HEK293 (cell line): ENCODE measurements around the gene PDGFB.
A peak's percentile ranks its signal among the peaks of the same experiment; 100 is the strongest.

ENCODE experiments used
- CTCF ChIA-PET: fragments of 350-600 bp; formaldehyde crosslinking; extraction: SDS; loops from one replicate; lab custom pipeline; 2021; ENCODE audit warnings: antibody characterized with exemption; lab: Yijun Ruan, JAX
- POLR2A ChIA-PET: fragments of 300-600 bp; formaldehyde crosslinking; extraction: SDS; loops from one replicate; lab custom pipeline; 2020; ENCODE audit warnings: antibody characterized with exemption, inconsistent platforms; lab: Yijun Ruan, JAX
- H3K27ac ChIP-seq: fragments of 200-500 bp; sonication (Bioruptor generic); 2 replicates; pipeline ENCODE4 v1.5.1; 2014; ENCODE audit warnings: low read depth, low read length, control low read depth, inconsistent platforms; ENCODE audit errors: extremely low read depth
- H3K36me3 ChIP-seq, 2 experiments: fragments of 200-500 bp in 1 of 2; sonication (Bioruptor generic) in 1 of 2; 1 replicate in 1 of 2; 2 replicates in 1 of 2; pipeline ENCODE4 v1.5.1; 2014 to 2017; ENCODE audit warnings: inconsistent platforms in 2 of 2, low read length in 2 of 2; ENCODE audit not compliant: control insufficient read depth in 2 of 2, insufficient read depth in 1 of 2
- H3K4me1 ChIP-seq: fragments of 200-500 bp; sonication (Bioruptor generic); 2 replicates; pipeline ENCODE4 v1.5.1; 2014; ENCODE audit warnings: mild to moderate bottlenecking, low read length, inconsistent platforms; ENCODE audit not compliant: control insufficient read depth, insufficient read depth
- H3K4me3 ChIP-seq: 2 replicates; pipeline ENCODE4 v1.5.1; 2011; ENCODE audit warnings: low read depth, mild to moderate bottlenecking, control low read depth, low read length, moderate library complexity
- H3K9me3 ChIP-seq: fragments of 200-500 bp; sonication (Bioruptor generic); 2 replicates; pipeline ENCODE4 v1.5.1; 2014; ENCODE audit warnings: low read depth, low read length, inconsistent platforms; ENCODE audit not compliant: control insufficient read depth, insufficient read depth
- INSM2 ChIP-seq: fragments of 450-650 bp; formaldehyde crosslinking; IDR thresholded peaks from 2 replicates; pipeline ENCODE4 v1.5.1; 2016; ENCODE audit warnings: missing biosample characterization, missing genetic modification characterization
- OSR2 ChIP-seq: fragments of 450-650 bp; formaldehyde crosslinking; IDR thresholded peaks from 2 replicates; pipeline ENCODE4 v1.5.1; 2016; ENCODE audit warnings: missing biosample characterization, missing genetic modification characterization
- PRDM2 ChIP-seq: fragments of 450-650 bp; formaldehyde crosslinking; IDR thresholded peaks from 2 replicates; pipeline ENCODE4 v1.5.1; 2016; ENCODE audit warnings: missing biosample characterization, missing genetic modification characterization, borderline replicate concordance
- SP7 ChIP-seq: fragments of 450-650 bp; formaldehyde crosslinking; IDR thresholded peaks from 2 replicates; pipeline ENCODE4 v1.5.1; 2016; ENCODE audit warnings: missing biosample characterization, missing genetic modification characterization
- YY2 ChIP-seq: fragments of 450-650 bp; formaldehyde crosslinking; IDR thresholded peaks from 2 replicates; pipeline ENCODE4 v1.5.1; 2016; ENCODE audit warnings: missing biosample characterization, missing genetic modification characterization
- ZBTB21 ChIP-seq: fragments of 450-650 bp; formaldehyde crosslinking; IDR thresholded peaks from 2 replicates; pipeline ENCODE4 v1.5.1; 2017; ENCODE audit warnings: missing biosample characterization, missing genetic modification characterization
- ZBTB8A ChIP-seq: fragments of 450-650 bp; formaldehyde crosslinking; IDR thresholded peaks from 2 replicates; pipeline ENCODE4 v1.5.1; 2016; ENCODE audit warnings: missing biosample characterization, missing genetic modification characterization
- ZFP3 ChIP-seq: fragments of 450-650 bp; formaldehyde crosslinking; IDR thresholded peaks from 2 replicates; pipeline ENCODE4 v1.5.1; 2016; ENCODE audit warnings: low read depth, missing biosample characterization, missing genetic modification characterization
- ZNF10 ChIP-seq: fragments of 450-650 bp; formaldehyde crosslinking; IDR thresholded peaks from 2 replicates; pipeline ENCODE4 v1.5.1; 2017; ENCODE audit warnings: missing biosample characterization, missing genetic modification characterization
- ZNF132 ChIP-seq: fragments of 450-650 bp; formaldehyde crosslinking; IDR thresholded peaks from 2 replicates; pipeline ENCODE4 v1.5.1; 2017; ENCODE audit warnings: missing biosample characterization, missing genetic modification characterization, borderline replicate concordance
- ZNF174 ChIP-seq: fragments of 450-650 bp; formaldehyde crosslinking; IDR thresholded peaks from 2 replicates; pipeline ENCODE4 v1.5.0; 2017; ENCODE audit warnings: missing biosample characterization, mild to moderate bottlenecking, missing genetic modification characterization
- ZNF266 ChIP-seq: fragments of 450-650 bp; formaldehyde crosslinking; IDR thresholded peaks from 2 replicates; pipeline ENCODE4 v1.5.1; 2016; ENCODE audit warnings: missing biosample characterization, missing genetic modification characterization, low read depth
- ZNF335 ChIP-seq: fragments of 450-650 bp; formaldehyde crosslinking; conservative IDR thresholded peaks from 2 replicates; pipeline ENCODE4 v1.5.1; 2016; ENCODE audit warnings: missing biosample characterization, missing genetic modification characterization
- ZNF354C ChIP-seq: fragments of 450-650 bp; formaldehyde crosslinking; IDR thresholded peaks from 2 replicates; pipeline ENCODE4 v1.5.1; 2016; ENCODE audit warnings: missing biosample characterization, missing genetic modification characterization, low read depth, borderline replicate concordance
- ZNF366 ChIP-seq: fragments of 450-650 bp; formaldehyde crosslinking; conservative IDR thresholded peaks from 2 replicates; pipeline ENCODE4 v1.5.1; 2016; ENCODE audit warnings: missing biosample characterization, missing genetic modification characterization
- ZNF518A ChIP-seq: fragments of 450-650 bp; formaldehyde crosslinking; conservative IDR thresholded peaks from 2 replicates; pipeline ENCODE4 v1.5.1; 2016; ENCODE audit warnings: low read depth, missing biosample characterization, missing genetic modification characterization
- ZNF585B ChIP-seq: fragments of 450-650 bp; formaldehyde crosslinking; IDR thresholded peaks from 2 replicates; pipeline ENCODE4 v1.5.1; 2016; ENCODE audit warnings: missing biosample characterization, missing genetic modification characterization
- ZNF629 ChIP-seq: fragments of 450-650 bp; formaldehyde crosslinking; IDR thresholded peaks from 2 replicates; pipeline ENCODE4 v1.5.1; 2017; ENCODE audit warnings: missing biosample characterization, missing genetic modification characterization
- ZSCAN16 ChIP-seq: fragments of 450-650 bp; formaldehyde crosslinking; IDR thresholded peaks from 2 replicates; pipeline ENCODE4 v1.5.1; 2016; ENCODE audit warnings: missing biosample characterization, missing genetic modification characterization
- TF ChIP-seq, protein P1 (sequence below): fragments of 450-650 bp; formaldehyde crosslinking; IDR thresholded peaks from 2 replicates; pipeline ENCODE4 v1.5.1; 2016; ENCODE audit warnings: missing biosample characterization, missing genetic modification characterization

Gene PDGFB

DNA sequence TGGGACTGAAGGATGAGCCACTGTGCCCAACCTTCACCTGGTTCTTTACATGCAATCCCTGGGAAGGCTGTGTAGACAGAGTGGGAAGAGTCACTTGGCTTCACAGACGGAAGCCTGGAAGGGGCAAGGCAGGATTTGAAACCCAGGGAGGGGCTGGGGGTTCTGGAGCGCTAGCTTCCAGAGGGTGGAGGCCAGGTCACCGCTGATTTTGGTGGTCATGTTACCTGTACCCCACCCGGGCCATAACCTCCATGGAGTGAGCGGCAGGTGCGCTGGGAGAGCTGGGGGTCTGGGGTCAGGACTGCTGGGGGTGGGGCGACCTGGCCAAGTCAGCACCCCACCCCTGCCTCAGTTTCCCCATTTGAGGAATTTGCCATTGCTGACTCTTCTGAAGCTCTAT, 38.3 kb downstream of the PDGFB start:
- Histone ChIP-seq H3K36me3 (no peaks in the 10 kb centered on the region), H3K27ac (no peak overlapping the region), H3K4me3 (no peak overlapping the region), H3K9me3 (no peaks in the 10 kb centered on the region), H3K4me1 (no peaks in the 10 kb centered on the region)
- POLR2A ChIA-PET, result interaction anchor here (0.6 to 2.3 kb wide), 6 partner anchors 9 to 113 kb away, joined by 3 to 8 read pairs (median 6); partner anchors contain the start of gene RPL3
- TF ChIP-seq ZFP3, result no peak
- no peak for TF ChIP-seq ZNF585B
- TF ChIP-seq ZNF132 (tag by site-specific recombination), result no peak
- TF ChIP-seq ZNF518A (tag by site-specific recombination), result no peak
- TF ChIP-seq ZNF10 (tag by site-specific recombination), result no peak
- no peak for TF ChIP-seq ZNF174 (tag by site-specific recombination)
- TF ChIP-seq INSM2 (tag by site-specific recombination), result no peak
- TF ChIP-seq ZNF354C (tag by site-specific recombination), result no peak
- no peak for TF ChIP-seq ZBTB21 (tag by site-specific recombination)
- TF ChIP-seq, protein P1, sequence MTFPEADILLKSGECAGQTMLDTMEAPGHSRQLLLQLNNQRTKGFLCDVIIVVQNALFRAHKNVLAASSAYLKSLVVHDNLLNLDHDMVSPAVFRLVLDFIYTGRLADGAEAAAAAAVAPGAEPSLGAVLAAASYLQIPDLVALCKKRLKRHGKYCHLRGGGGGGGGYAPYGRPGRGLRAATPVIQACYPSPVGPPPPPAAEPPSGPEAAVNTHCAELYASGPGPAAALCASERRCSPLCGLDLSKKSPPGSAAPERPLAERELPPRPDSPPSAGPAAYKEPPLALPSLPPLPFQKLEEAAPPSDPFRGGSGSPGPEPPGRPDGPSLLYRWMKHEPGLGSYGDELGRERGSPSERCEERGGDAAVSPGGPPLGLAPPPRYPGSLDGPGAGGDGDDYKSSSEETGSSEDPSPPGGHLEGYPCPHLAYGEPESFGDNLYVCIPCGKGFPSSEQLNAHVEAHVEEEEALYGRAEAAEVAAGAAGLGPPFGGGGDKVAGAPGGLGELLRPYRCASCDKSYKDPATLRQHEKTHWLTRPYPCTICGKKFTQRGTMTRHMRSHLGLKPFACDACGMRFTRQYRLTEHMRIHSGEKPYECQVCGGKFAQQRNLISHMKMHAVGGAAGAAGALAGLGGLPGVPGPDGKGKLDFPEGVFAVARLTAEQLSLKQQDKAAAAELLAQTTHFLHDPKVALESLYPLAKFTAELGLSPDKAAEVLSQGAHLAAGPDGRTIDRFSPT (tag by site-specific recombination), result no peak
- TF ChIP-seq ZNF629 (tag by site-specific recombination), result no peak
- CTCF ChIA-PET, result interaction anchor here (0.6 to 1.2 kb wide), 3 partner anchors 9 to 123 kb away, joined by 3 to 10 read pairs (median 3); no protein-coding TSS in a partner anchor

DNA sequence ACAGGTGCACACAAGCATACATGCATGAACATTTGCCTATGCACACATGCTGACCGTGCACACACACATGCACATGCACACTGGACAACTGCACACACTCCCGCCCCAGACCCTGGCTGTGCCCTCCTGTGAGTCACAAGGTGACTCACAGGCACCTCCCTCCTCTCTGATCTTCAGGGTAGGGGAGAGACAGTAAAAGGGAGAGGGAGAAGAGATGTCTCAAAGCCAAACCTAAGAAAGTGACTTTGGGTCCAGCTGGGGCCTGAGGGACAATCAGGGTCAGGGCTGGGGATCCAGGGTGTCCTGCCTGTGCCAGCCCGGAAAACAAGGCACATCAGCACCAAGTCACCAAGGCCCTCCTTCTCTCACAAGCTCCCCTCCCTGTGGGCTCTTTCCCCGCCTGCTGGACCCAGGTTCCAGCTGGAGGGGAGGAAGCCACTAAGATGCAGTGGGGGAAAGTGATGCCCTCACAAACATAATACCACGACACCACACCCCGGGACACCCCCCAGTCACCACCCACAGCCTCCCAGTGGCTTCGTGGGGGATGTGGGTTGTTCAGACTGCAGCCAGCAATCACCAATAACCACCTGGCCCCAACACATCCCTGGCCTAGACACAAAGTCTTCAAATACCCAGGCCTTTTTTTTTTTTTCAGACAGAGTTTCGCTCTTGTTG, 39.3 kb downstream of the PDGFB start:
- Histone ChIP-seq H3K4me3 (no peak overlapping the region), H3K36me3 (no peaks in the 10 kb centered on the region), H3K9me3 (no peaks in the 10 kb centered on the region), H3K4me1 (no peaks in the 10 kb centered on the region), H3K27ac (no peak overlapping the region)
- POLR2A ChIA-PET, result interaction anchor here (0.7 to 2.3 kb wide), 3 partner anchors 13 to 114 kb away, joined by 4 to 8 read pairs (median 7); partner anchors contain the start of gene RPL3
- CTCF ChIA-PET, result interaction anchor here (0.6 to 1.2 kb wide), 7 partner anchors 9 to 156 kb away, joined by 3 to 6 read pairs (median 3); no protein-coding TSS in a partner anchor
- no peak for TF ChIP-seq ZBTB8A (tag by site-specific recombination)
- no peak for TF ChIP-seq YY2 (tag by site-specific recombination)
- TF ChIP-seq SP7, result peak; percentile 29; the same call in 1 of the 2 replicates
- TF ChIP-seq ZSCAN16, result no peak
- TF ChIP-seq OSR2, result no peak
- TF ChIP-seq PRDM2 (tag by site-specific recombination), result no peak
- no peak for TF ChIP-seq ZNF266
- TF ChIP-seq ZNF366 (tag by site-specific recombination), result peak; percentile 59
- TF ChIP-seq ZNF335 (tag by site-specific recombination), result peak; percentile 31
